Pancreas (tissue), 10 donors: ENCODE measurements around the gene SCN5A. TPM values are rescaled to one million over a fixed set of nuclear protein-coding genes. Genes with fewer than 3 reads are reported as not detected.

Experiments
- ATAC-seq, 4 donors: fragments of 200-7000 bp; cut with Tn5 transposase; one replicate each; pipeline versions ENCODE4 v1.8.0 to v1.9.1; 2020; ENCODE audit warnings: mild to moderate bottlenecking in 4 of 4, moderate library complexity in 4 of 4
- DNase-seq, 6 donors: peaks; one replicate each; pipeline ENCODE4 v3.0.0-alpha.2; 2020
- FAIRE-seq: peaks from 2 replicates; lab custom pipeline; 2012; peaks lifted over from hg19 to GRCh38; lab: Jason Lieb, UNC
- H3K27ac ChIP-seq, 4 donors: fragments of 200-600 bp; sonication (generic); 1 replicate in 3 of 4; 2 replicates in 1 of 4; pipeline versions ENCODE4 v1.5.0 to v1.8.0; 2020
- H3K27me3 ChIP-seq, 4 donors: fragments of 200-600 bp; one replicate each; pipeline ENCODE4 v1.8.0; 2021
- H3K36me3 ChIP-seq, 3 donors: fragments of 200-600 bp; sonication (generic) in 1 of 3; one replicate each; pipeline versions ENCODE4 v1.5.0 to v1.8.0; 2020 to 2021
- H3K4me1 ChIP-seq, 3 donors: fragments of 200-600 bp; one replicate each; pipeline ENCODE4 v1.8.0; 2021
- H3K4me3 ChIP-seq, 4 donors: fragments of 200-600 bp; sonication (generic) in 2 of 4; one replicate each; pipeline versions ENCODE4 v1.5.0 to v1.8.0; 2020 to 2021
- H3K9me3 ChIP-seq, 4 donors: fragments of 200-600 bp; one replicate each; pipeline ENCODE4 v1.8.0; 2021
- CTCF ChIP-seq, 4 donors: fragments of 200-600 bp; sonication (generic) in 3 of 4; IDR thresholded peaks; one replicate each; pipeline versions ENCODE4 v1.5.0 to v1.8.0; 2021; ENCODE audit warnings: antibody characterized with exemption in 4 of 4
- WGBS, 2 donors: extraction: QIAGEN DNeasy Blood & Tissue Kit; methylation state at CpG; one replicate each; pipeline ENCODE4 v1.1.7; 2013; 5-methylcytosine and 5-hydroxymethylcytosine counted together
- intact Hi-C, 3 donors: fragments of 100-400 bp; cut with DNase I; formaldehyde crosslinking; loops; one replicate each; pipeline versions ENCODE4 v1.11.1 to v1.14.2; 2022
- polyA plus RNA-seq, 2 donors: library from polyadenylated mRNA; stranded (reverse); fragments of 200-250 nt; gene quantifications; one replicate each; pipeline ENCODE4 v1.2.3, GENCODE V29; 2013
- total RNA-seq, 6 donors: library from RNA; stranded (reverse); fragmentation: NEBNext Ultra II Directional in 4 of 6; extraction: Animal tissue kit (Norgen Biotek cat#: 25700) in 4 of 6; gene quantifications; one replicate each; pipeline versions ENCODE4 v1.2.1 to v1.2.4, GENCODE V29; 2021 to 2023
- donor health status: healthy with polysubstance abuse.
- donor health status: DM: no; HTN: no; CAD: no; lungs with moderate emphysema.
- donor health status: DM: no; HTN: no; CAD: no.
- donor health status: control.
- donor health status: control.
- donor health status: Bipolar disorder and iron deficiency.
- donor health status: DM: yes; HTN: yes; CAD: no.
- donor health status: DM: no; HTN: no; CAD: no.
- donor health status: DM: no; HTN: no; CAD: no.
- donor health status: DM: yes; HTN: yes; CAD: no.

The SCN5A gene
- total and polyA plus RNA-seq, 8 donors = 0.07 to 0.39 (median 0.26) TPM; not detected in 1

- Histone ChIP-seq H3K4me1 (no peaks in the 10 kb centered on the region), H3K27ac (no peak overlapping the region), H3K27me3 (no peaks in the 10 kb centered on the region), H3K9me3 (no peaks in the 10 kb centered on the region), H3K4me3 (no peak overlapping the region), H3K36me3 (no peaks in the 10 kb centered on the region)
- ATAC-seq (no peak), FAIRE-seq (no peak), DNase-seq (no peak)
- WGBS, 2 donors = 69 to 85% methylated on average over 6 of the region's 6 CpGs
- intact Hi-C loops = no loop called here
- TF ChIP-seq CTCF (IDR thresholded peaks at IDR 0.05) = no peak
Measured at GRCh38 chr3:38604246-38604645, 45.2 kb downstream of the SCN5A start.

GRCh38 chr3:38603731-38604131 lies 45.8 kb downstream of the SCN5A start:
- intact Hi-C loops = no loop called here
- H3K36me3 ChIP-seq = no peaks in the 10 kb centered on the region
- no peak overlapping the region for H3K27ac ChIP-seq
- TF ChIP-seq CTCF (IDR thresholded peaks at IDR 0.05) = no peak
- H3K9me3 ChIP-seq = no peaks in the 10 kb centered on the region
- FAIRE-seq (no peak), ATAC-seq (no peak), DNase-seq (no peak)
- H3K4me1 ChIP-seq = no peaks in the 10 kb centered on the region
- no peak overlapping the region for H3K4me3 ChIP-seq
- no peaks in the 10 kb centered on the region for H3K27me3 ChIP-seq
- 74 to 80% methylated on average over 16 of the region's 16 CpGs for WGBS, 2 donors

- no peaks in the 10 kb centered on the region for H3K9me3 ChIP-seq
- WGBS, 2 donors = 71 to 77% methylated on average over 7 of the region's 7 CpGs
- no peak for DNase-seq
- no peaks in the 10 kb centered on the region for H3K36me3 ChIP-seq
- H3K4me3 ChIP-seq = no peak overlapping the region
- no peaks in the 10 kb centered on the region for H3K27me3 ChIP-seq
- H3K27ac ChIP-seq = no peak overlapping the region
- no peak for FAIRE-seq
- intact Hi-C loops = no loop called here
- no peaks in the 10 kb centered on the region for H3K4me1 ChIP-seq
- TF ChIP-seq CTCF (IDR thresholded peaks at IDR 0.05) = no peak
- no peak for ATAC-seq
Measured at GRCh38 chr3:38602576-38603250, 46.8 kb downstream of the SCN5A start.

GRCh38 chr3:38601956-38602550 lies 47.4 kb downstream of the SCN5A start:
- FAIRE-seq (no peak), ATAC-seq (no peak)

More at GRCh38 chr3:38601956-38602550, 47.4 kb downstream of the SCN5A start:
- no peaks in the 10 kb centered on the region for H3K27me3 ChIP-seq
- no peaks in the 10 kb centered on the region for H3K36me3 ChIP-seq
- no peaks in the 10 kb centered on the region for H3K9me3 ChIP-seq
- no peak for TF ChIP-seq CTCF (IDR thresholded peaks at IDR 0.05)
- H3K27ac ChIP-seq = no peak overlapping the region
- intact Hi-C loops = no loop called here
- no peak for DNase-seq
- H3K4me3 ChIP-seq = no peak overlapping the region
- 84 to 85% methylated on average over 3 of the region's 3 CpGs for WGBS, 2 donors
- H3K4me1 ChIP-seq = no peaks in the 10 kb centered on the region
